Sigmoid colon (tissue), 7 donors: Measurements from ENCODE around the gene OPA3. TPM values are rescaled to one million over a fixed set of nuclear protein-coding genes. Genes with fewer than 3 reads are reported as not detected.

Source experiments
- DNase-seq: peaks from one replicate; pipeline ENCODE4 v3.0.0-alpha.2; 2019
- H3K27ac ChIP-seq, 4 donors: fragments of 200-600 bp; sonication (generic); one replicate each; pipeline ENCODE4 v1.5.1; 2016 to 2019; ENCODE audit warnings: mild to moderate bottlenecking in 1 of 4
- H3K27me3 ChIP-seq, 3 donors: fragments of 200-600 bp; sonication (generic); one replicate each; pipeline ENCODE4 v1.5.1; 2019; ENCODE audit warnings: mild to moderate bottlenecking in 1 of 3
- H3K36me3 ChIP-seq, 4 donors: fragments of 200-600 bp; sonication (generic); one replicate each; pipeline ENCODE4 v1.5.1; 2016 to 2019
- H3K4me1 ChIP-seq, 4 donors: fragments of 200-600 bp; sonication (generic); one replicate each; pipeline ENCODE4 v1.5.1; 2017 to 2019
- H3K4me3 ChIP-seq, 4 donors: fragments of 200-600 bp; sonication (generic); one replicate each; pipeline ENCODE4 v1.5.1; 2017 to 2019; ENCODE audit warnings: mild to moderate bottlenecking in 2 of 4, moderate library complexity in 1 of 4
- H3K9me3 ChIP-seq, 4 donors: fragments of 200-600 bp in 3 of 4; sonication (generic) in 3 of 4; one replicate each; pipeline versions ENCODE4 v1.5.1 to v1.6.1; 2013 to 2019
- EP300 ChIP-seq, 4 donors: sonication (generic); formaldehyde crosslinking; IDR thresholded peaks; one replicate each; pipeline ENCODE4 v1.6.1; 2017; ENCODE audit warnings: antibody characterized with exemption in 4 of 4
- POLR2A ChIP-seq, 2 donors: fragments of 450-650 bp; IDR thresholded peaks; one replicate each; pipeline ENCODE4 v1.6.1; 2016; ENCODE audit warnings: antibody characterized with exemption in 2 of 2, mild to moderate bottlenecking in 2 of 2, moderate library complexity in 2 of 2
- POLR2AphosphoS5 ChIP-seq, 4 donors: sonication (generic); formaldehyde crosslinking; IDR thresholded peaks; one replicate each; pipeline ENCODE4 v1.6.1; 2017; ENCODE audit warnings: antibody characterized with exemption in 4 of 4
- WGBS, 2 donors: extraction: QIAGEN DNeasy Blood & Tissue Kit; methylation state at CpG; one replicate each; pipeline ENCODE4 v1.1.7; 2013; 5-methylcytosine and 5-hydroxymethylcytosine counted together
- intact Hi-C: fragments of 100-400 bp; cut with DNase I; formaldehyde crosslinking; loops from one replicate; pipeline ENCODE4 v1.15.1; 2023
- polyA plus RNA-seq, 3 donors: library from polyadenylated mRNA; stranded (reverse); fragments of 200-250 nt; gene quantifications; one replicate each; pipeline ENCODE4 v1.2.3, GENCODE V29; 2013
- total RNA-seq, 4 donors: library from RNA; depleted of rRNA; stranded (reverse); fragments of >200 nt; gene quantifications; one replicate each; pipeline ENCODE4 v1.1.0, GENCODE V29; 2016
- TF ChIP-seq, protein P1 (sequence below), 4 experiments: fragments of 450-650 bp in 3 of 4; fragments of 200-600 bp in 1 of 4; IDR thresholded peaks; one replicate each; pipeline ENCODE4 v1.5.1; 2016 to 2019; ENCODE audit warnings: antibody characterized with exemption in 4 of 4, mild to moderate bottlenecking in 3 of 4, moderate library complexity in 2 of 4
- donor health status: healthy with polysubstance abuse.
- donor health status: Bipolar disorder and iron deficiency.
- donor health status: healthy.

Gene OPA3
- total and polyA plus RNA-seq, 7 donors: 3.0 to 11.3 (median 7.2) TPM

DNA sequence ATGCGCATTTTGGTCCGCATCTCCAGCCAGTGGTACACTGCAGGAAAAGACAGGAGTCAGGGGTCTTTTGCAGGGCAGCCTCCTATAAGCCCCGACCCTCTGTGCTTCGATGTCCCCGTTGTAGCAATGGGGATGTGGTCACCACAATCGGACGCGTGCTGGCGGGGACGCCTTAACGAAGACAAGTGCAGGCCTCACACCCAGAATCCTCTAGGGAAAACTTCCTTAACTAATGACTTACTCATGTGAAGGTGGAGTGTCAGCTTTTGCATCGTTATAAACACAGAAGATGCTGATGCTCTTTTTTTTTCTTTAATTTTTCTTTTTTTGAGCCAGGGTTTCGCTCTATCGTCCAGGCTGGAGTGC lies 55.2 kb downstream of the OPA3 start:
- intact Hi-C loops: loop anchor here (5.0 kb wide), 1 partner anchor 38 kb away; no protein-coding TSS in a partner anchor
- no peak for DNase-seq
- Histone ChIP-seq H3K4me1 (peaks cover 0 to 23% (median 20%) of the 10 kb centered on the region in 4 donors), H3K9me3 (no peaks in the 10 kb centered on the region), H3K27me3 (peaks cover 0 to 14% (median 0%) of the 10 kb centered on the region in 3 donors), H3K4me3 (peak overlapping the region in 3 of 4 donors; percentile 21 to 29 (median 24)), H3K36me3 (peaks cover 5 to 32% (median 21%) of the 10 kb centered on the region in 4 donors), H3K27ac (no peak overlapping the region)
- 21 to 32% methylated on average over 14 of the region's 14 CpGs for WGBS, 2 donors
- no peak for TF ChIP-seq EP300 (IDR thresholded peaks at IDR 0.05)
- TF ChIP-seq POLR2AphosphoS5 (IDR thresholded peaks at IDR 0.05): peak in 1 of 4 donors; percentile 2

DNA sequence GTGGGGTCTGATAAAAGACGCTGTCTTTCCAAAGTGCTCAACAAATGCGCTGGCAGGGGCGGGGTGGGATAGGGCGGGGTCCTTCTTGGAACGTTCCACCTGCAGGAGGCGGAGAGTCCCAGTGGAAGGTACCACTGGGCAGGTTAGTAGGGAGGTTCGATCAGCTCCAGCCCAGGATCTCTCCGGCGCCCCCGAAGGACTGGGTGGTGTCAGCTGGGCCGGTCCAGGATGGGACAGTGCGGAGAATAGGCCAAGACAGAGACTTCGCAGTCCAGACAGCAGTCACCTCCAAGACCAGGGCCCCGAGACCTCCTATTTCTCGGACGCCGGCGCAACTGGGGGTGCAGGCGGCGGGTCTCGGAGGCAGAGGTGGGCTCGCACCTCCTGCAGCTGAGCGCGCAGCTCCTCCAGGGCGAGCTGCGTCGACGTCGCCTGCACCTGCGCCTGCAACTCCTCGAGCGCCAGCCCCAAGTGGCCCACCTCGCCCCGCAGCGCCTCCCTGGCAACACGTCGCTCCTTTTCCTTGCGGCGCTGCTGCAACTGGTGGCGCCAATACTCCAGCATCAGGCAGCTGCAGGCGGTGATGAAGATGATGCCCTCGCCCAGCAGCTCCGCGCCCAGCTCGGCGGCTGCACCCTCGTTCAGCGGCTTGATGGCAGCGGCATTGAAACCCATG lies 55.7 kb downstream of the OPA3 start:
- intact Hi-C loops: loop anchor here (5.0 kb wide), 1 partner anchor 38 kb away; no protein-coding TSS in a partner anchor
- Histone ChIP-seq H3K27ac (no peak overlapping the region), H3K4me1 (peaks cover 0 to 23% (median 20%) of the 10 kb centered on the region in 4 donors), H3K36me3 (peaks cover 10 to 37% (median 26%) of the 10 kb centered on the region in 4 donors), H3K9me3 (no peaks in the 10 kb centered on the region), H3K27me3 (peaks cover 0 to 14% (median 0%) of the 10 kb centered on the region in 3 donors), H3K4me3 (peak overlapping the region in 3 of 4 donors; percentile 21 to 29 (median 24))
- TF ChIP-seq EP300 (IDR thresholded peaks at IDR 0.05) (no peak), POLR2AphosphoS5 (IDR thresholded peaks at IDR 0.05) (peak in 2 of 4 donors; percentile 71 to 73), POLR2A (IDR thresholded peaks at IDR 0.05) (no peak)
- TF ChIP-seq, protein P1, sequence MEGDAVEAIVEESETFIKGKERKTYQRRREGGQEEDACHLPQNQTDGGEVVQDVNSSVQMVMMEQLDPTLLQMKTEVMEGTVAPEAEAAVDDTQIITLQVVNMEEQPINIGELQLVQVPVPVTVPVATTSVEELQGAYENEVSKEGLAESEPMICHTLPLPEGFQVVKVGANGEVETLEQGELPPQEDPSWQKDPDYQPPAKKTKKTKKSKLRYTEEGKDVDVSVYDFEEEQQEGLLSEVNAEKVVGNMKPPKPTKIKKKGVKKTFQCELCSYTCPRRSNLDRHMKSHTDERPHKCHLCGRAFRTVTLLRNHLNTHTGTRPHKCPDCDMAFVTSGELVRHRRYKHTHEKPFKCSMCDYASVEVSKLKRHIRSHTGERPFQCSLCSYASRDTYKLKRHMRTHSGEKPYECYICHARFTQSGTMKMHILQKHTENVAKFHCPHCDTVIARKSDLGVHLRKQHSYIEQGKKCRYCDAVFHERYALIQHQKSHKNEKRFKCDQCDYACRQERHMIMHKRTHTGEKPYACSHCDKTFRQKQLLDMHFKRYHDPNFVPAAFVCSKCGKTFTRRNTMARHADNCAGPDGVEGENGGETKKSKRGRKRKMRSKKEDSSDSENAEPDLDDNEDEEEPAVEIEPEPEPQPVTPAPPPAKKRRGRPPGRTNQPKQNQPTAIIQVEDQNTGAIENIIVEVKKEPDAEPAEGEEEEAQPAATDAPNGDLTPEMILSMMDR (IDR thresholded peaks at IDR 0.05): no peak
- DNase-seq: no peak
- WGBS, 2 donors: 3 to 11% methylated on average over 49 of the region's 49 CpGs

DNA sequence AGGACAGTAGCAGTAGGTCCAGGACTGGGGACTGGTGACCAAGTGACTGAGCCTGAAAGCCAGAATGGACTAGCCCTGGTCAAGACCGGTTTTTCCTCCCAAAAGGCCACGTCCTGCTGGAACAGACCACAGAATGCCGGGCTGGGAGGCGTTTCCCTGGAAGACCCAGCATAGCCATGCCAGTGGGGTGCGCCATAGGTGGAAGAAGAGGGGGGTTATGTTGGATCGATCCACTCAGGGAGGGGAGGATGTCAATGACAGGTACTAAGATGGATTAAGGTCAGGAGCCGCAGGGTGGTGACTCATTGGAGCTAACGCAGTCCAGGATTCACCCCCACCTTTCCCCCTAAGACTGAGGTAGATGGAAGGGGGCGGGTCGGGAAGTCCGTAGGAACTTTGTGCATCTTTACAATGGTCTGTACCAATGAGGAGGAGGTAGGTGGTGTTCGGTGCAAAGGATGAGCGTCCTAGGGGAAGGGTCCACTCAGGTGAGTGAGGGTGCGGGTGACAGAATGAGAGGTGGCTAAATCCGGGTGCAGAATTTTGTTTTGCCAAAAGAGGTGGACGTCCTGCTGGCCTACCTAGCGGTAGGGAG lies 56.4 kb downstream of the OPA3 start:
- Histone ChIP-seq H3K27ac (peak overlapping the region in 1 of 4 donors; percentile 40), H3K27me3 (peaks cover 0 to 14% (median 0%) of the 10 kb centered on the region in 3 donors), H3K36me3 (peaks cover 10 to 43% (median 27%) of the 10 kb centered on the region in 4 donors), H3K4me1 (peaks cover 0 to 23% (median 20%) of the 10 kb centered on the region in 4 donors), H3K4me3 (peak overlapping the region in 1 of 4 donors; percentile 29), H3K9me3 (no peaks in the 10 kb centered on the region)
- intact Hi-C loops: loop anchor here (5.0 kb wide), 1 partner anchor 39 kb away; no protein-coding TSS in a partner anchor
- no peak for DNase-seq
- WGBS, 2 donors: 15 to 51% methylated on average over 17 of the region's 17 CpGs
- no peak for TF ChIP-seq POLR2A (IDR thresholded peaks at IDR 0.05)
- TF ChIP-seq POLR2AphosphoS5 (IDR thresholded peaks at IDR 0.05): peak in 3 of 4 donors; percentile 5 to 55 (median 32)

GRCh38 chr19:45527731-45528130 lies 56.9 kb downstream of the OPA3 start:
- WGBS, 2 donors: 82 to 86% methylated on average over 15 of the region's 15 CpGs
- Histone ChIP-seq H3K4me1 (peaks cover 0 to 23% (median 20%) of the 10 kb centered on the region in 4 donors), H3K9me3 (no peaks in the 10 kb centered on the region), H3K27me3 (peaks cover 0 to 14% (median 0%) of the 10 kb centered on the region in 3 donors), H3K36me3 (peaks cover 12 to 49% (median 29%) of the 10 kb centered on the region in 4 donors), H3K27ac (peak overlapping the region in 1 of 4 donors; percentile 40), H3K4me3 (no peak overlapping the region)
- intact Hi-C loops: loop anchor here (5.0 kb wide), 1 partner anchor 40 kb away; no protein-coding TSS in a partner anchor
- DNase-seq: no peak
- TF ChIP-seq POLR2AphosphoS5 (IDR thresholded peaks at IDR 0.05): peak in 1 of 4 donors; percentile 2
- TF ChIP-seq, protein P1 (IDR thresholded peaks at IDR 0.05): no peak

- DNase-seq: no peak
- 87 to 91% methylated on average over 4 of the region's 4 CpGs for WGBS, 2 donors
- TF ChIP-seq POLR2A (IDR thresholded peaks at IDR 0.05): no peak
- TF ChIP-seq POLR2AphosphoS5 (IDR thresholded peaks at IDR 0.05): no peak
- TF ChIP-seq, protein P1 (IDR thresholded peaks at IDR 0.05): no peak
- TF ChIP-seq EP300 (IDR thresholded peaks at IDR 0.05): no peak
- H3K27ac ChIP-seq: peak overlapping the region in 2 of 4 donors; percentile 40 to 47
- intact Hi-C loops: loop anchor here (5.0 kb wide), 1 partner anchor 40 kb away; no protein-coding TSS in a partner anchor
- H3K36me3 ChIP-seq: peaks cover 19 to 56% (median 37%) of the 10 kb centered on the region in 4 donors
- H3K27me3 ChIP-seq: peaks cover 0 to 14% (median 0%) of the 10 kb centered on the region in 3 donors
- H3K4me1 ChIP-seq: peaks cover 0 to 23% (median 20%) of the 10 kb centered on the region in 4 donors
- H3K4me3 ChIP-seq: no peak overlapping the region
- H3K9me3 ChIP-seq: no peaks in the 10 kb centered on the region
These were observed 57.6 kb downstream of the OPA3 start for GRCh38 chr19:45526971-45527370.
